22Rv1 (cell line): ENCODE results near the gene TSPAN18.

ENCODE experiments used
- ZFX ChIP-seq: fragments of 450-650 bp; IDR thresholded peaks from 2 replicates; pipeline ENCODE4 v1.6.1; 2017; ENCODE audit warnings: antibody characterized with exemption, borderline replicate concordance
- TF ChIP-seq, protein P1 (sequence below): fragments of 450-650 bp; IDR thresholded peaks from 2 replicates; pipeline ENCODE4 v1.5.1; 2017; ENCODE audit warnings: mild to moderate bottlenecking

DNA sequence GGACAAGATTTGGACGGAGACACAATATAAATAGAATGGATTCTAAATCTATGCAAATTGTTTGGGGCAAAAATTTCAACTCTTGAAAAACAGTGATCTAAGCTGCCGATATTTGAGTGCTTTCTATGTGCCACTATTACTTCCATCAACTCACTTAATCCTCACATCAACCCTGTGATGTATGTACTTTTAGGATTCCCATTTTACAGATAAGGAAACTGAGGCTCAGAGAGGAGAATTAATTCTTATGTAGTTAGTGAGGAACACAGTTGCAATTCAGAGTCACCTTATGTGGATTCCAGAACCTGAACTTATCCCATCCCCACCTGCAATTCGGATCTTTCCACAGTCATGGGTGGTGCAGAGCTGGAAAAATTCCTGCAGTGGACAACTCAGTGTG, 60.3 kb downstream of the TSPAN18 start:
- TF ChIP-seq, protein P1, sequence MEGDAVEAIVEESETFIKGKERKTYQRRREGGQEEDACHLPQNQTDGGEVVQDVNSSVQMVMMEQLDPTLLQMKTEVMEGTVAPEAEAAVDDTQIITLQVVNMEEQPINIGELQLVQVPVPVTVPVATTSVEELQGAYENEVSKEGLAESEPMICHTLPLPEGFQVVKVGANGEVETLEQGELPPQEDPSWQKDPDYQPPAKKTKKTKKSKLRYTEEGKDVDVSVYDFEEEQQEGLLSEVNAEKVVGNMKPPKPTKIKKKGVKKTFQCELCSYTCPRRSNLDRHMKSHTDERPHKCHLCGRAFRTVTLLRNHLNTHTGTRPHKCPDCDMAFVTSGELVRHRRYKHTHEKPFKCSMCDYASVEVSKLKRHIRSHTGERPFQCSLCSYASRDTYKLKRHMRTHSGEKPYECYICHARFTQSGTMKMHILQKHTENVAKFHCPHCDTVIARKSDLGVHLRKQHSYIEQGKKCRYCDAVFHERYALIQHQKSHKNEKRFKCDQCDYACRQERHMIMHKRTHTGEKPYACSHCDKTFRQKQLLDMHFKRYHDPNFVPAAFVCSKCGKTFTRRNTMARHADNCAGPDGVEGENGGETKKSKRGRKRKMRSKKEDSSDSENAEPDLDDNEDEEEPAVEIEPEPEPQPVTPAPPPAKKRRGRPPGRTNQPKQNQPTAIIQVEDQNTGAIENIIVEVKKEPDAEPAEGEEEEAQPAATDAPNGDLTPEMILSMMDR = no peak
- no peak for TF ChIP-seq ZFX
